Transverse colon (tissue), 4 donors: ENCODE measurements around the gene FKRP. TPM values are rescaled to one million over a fixed set of nuclear protein-coding genes. Genes with fewer than 3 reads are reported as not detected.

ENCODE experiments used
- DNase-seq: peaks from one replicate; pipeline ENCODE4 v3.0.0-alpha.2; 2019
- H3K27ac ChIP-seq, 4 donors: fragments of 200-600 bp; sonication (generic); 2 replicates each; pipeline ENCODE4 v1.5.1; 2016 to 2018; ENCODE audit warnings: inconsistent platforms in 4 of 4
- H3K27me3 ChIP-seq: fragments of 200-600 bp; sonication (generic); 2 replicates; pipeline ENCODE4 v1.5.1; 2017; ENCODE audit warnings: inconsistent platforms
- H3K36me3 ChIP-seq, 4 donors: fragments of 200-600 bp; sonication (generic); 2 replicates each; pipeline ENCODE4 v1.5.1; 2017 to 2019; ENCODE audit warnings: inconsistent platforms in 4 of 4
- H3K4me1 ChIP-seq, 4 donors: fragments of 200-600 bp; sonication (generic); 2 replicates each; pipeline ENCODE4 v1.5.1; 2017 to 2020; ENCODE audit warnings: inconsistent platforms in 4 of 4
- H3K4me3 ChIP-seq, 4 donors: fragments of 200-600 bp; sonication (generic); 1 replicate in 1 of 4; 2 replicates in 3 of 4; pipeline versions ENCODE4 v1.5.1 to v1.6.1; 2017 to 2019; ENCODE audit warnings: inconsistent platforms in 4 of 4
- H3K9me3 ChIP-seq, 2 donors: fragments of 200-600 bp; sonication (generic); 2 replicates each; pipeline ENCODE4 v1.5.1; 2017 to 2019; ENCODE audit warnings: inconsistent platforms in 2 of 2
- CTCF ChIP-seq, 5 experiments: fragments of 200-600 bp in 3 of 5; fragments of 450-650 bp in 2 of 5; sonication (generic) in 3 of 5; IDR thresholded peaks; 1 replicate in 2 of 5; 2 replicates in 3 of 5; pipeline ENCODE4 v1.5.1; 2016 to 2017; ENCODE audit warnings: antibody characterized with exemption in 5 of 5, inconsistent platforms in 3 of 5, mild to moderate bottlenecking in 2 of 5, moderate library complexity in 1 of 5
- EP300 ChIP-seq: sonication (generic); formaldehyde crosslinking; IDR thresholded peaks from one replicate; pipeline ENCODE4 v1.6.1; 2017; ENCODE audit warnings: antibody characterized with exemption, low read depth
- POLR2A ChIP-seq: fragments of 450-650 bp; IDR thresholded peaks from one replicate; pipeline ENCODE4 v1.6.1; 2016; ENCODE audit warnings: antibody characterized with exemption, mild to moderate bottlenecking, moderate library complexity
- POLR2AphosphoS5 ChIP-seq, 3 donors: sonication (generic); formaldehyde crosslinking; IDR thresholded peaks; one replicate each; pipeline ENCODE4 v1.6.1; 2016; ENCODE audit warnings: antibody characterized with exemption in 3 of 3
- WGBS, 2 donors: methylation state at CpG; one replicate each; pipeline ENCODE4 v1.1.5; 2018; ENCODE audit warnings: low coverage in 1 of 2; 5-methylcytosine and 5-hydroxymethylcytosine counted together
- in situ Hi-C, 4 donors: fragments of 200-750 bp; cut with MboI; loops; one replicate each; pipeline versions ENCODE4 v1.15.0 to v1.15.1; 2017; ENCODE audit warnings: low sequenced_read_pairs in 3 of 4, low pct_ligation_motif_present in 1 of 4, low pct_unique_long_range_greater_than_20kb in 1 of 4
- intact Hi-C: fragments of 100-400 bp; cut with DNase I; formaldehyde crosslinking; loops from one replicate; pipeline ENCODE4 v1.15.1; 2023; ENCODE audit warnings: low total_unique reads
- total RNA-seq, 4 donors: library from RNA; depleted of rRNA; stranded (reverse); fragments of >200 nt; gene quantifications; one replicate each; pipeline ENCODE4 v1.1.0, GENCODE V29; 2016

The FKRP gene
- total RNA-seq, 4 donors from 2014 or later = 9.7 to 16.1 (median 11.8) TPM

- WGBS, 2 donors = 26 to 40% methylated on average over 1 to 12 of the region's 17 CpGs
- in situ Hi-C loops = no loop called here
- Histone ChIP-seq H3K27me3 (no peaks in the 10 kb centered on the region), H3K36me3 (peaks cover 0 to 25% (median 7%) of the 10 kb centered on the region in 4 donors), H3K4me1 (peaks cover 2 to 39% (median 30%) of the 10 kb centered on the region in 4 donors), H3K9me3 (no peaks in the 10 kb centered on the region), H3K27ac (peak overlapping the region; percentile 93 to 96 (median 95)), H3K4me3 (peak overlapping the region in 3 of 4 donors; percentile 5 to 87 (median 25))
- peak; percentile 89 for DNase-seq
- intact Hi-C loops = no loop called here
- no peak for TF ChIP-seq EP300
- peak; percentile 26 to 80 (median 37) for TF ChIP-seq POLR2AphosphoS5 (IDR thresholded peaks at IDR 0.05)
- TF ChIP-seq POLR2A = peak; percentile 20
- TF ChIP-seq CTCF (IDR thresholded peaks at IDR 0.05) = peak in 2 of 5 experiments; percentile 5 to 12
Measured at GRCh38 chr19:46784262-46785053, 38.6 kb downstream of the FKRP start.

- H3K4me1 ChIP-seq = peaks cover 2 to 39% (median 30%) of the 10 kb centered on the region in 4 donors
- peaks cover 0 to 22% (median 7%) of the 10 kb centered on the region in 4 donors for H3K36me3 ChIP-seq
- in situ Hi-C loops = no loop called here
- H3K4me3 ChIP-seq = peak overlapping the region in 3 of 4 donors; percentile 74 to 87 (median 85)
- intact Hi-C loops = no loop called here
- DNase-seq = no peak
- TF ChIP-seq POLR2A = no peak
- no peak for TF ChIP-seq EP300
- no peak for TF ChIP-seq POLR2AphosphoS5 (IDR thresholded peaks at IDR 0.05)
- TF ChIP-seq CTCF (IDR thresholded peaks at IDR 0.05) = no peak
- no peaks in the 10 kb centered on the region for H3K9me3 ChIP-seq
- H3K27ac ChIP-seq = peak overlapping the region; percentile 93 to 96 (median 95)
- no peaks in the 10 kb centered on the region for H3K27me3 ChIP-seq
- WGBS, 2 donors = 51 to 62% methylated on average over 9 to 19 of the region's 19 CpGs
Measured at GRCh38 chr19:46785054-46785979, 39.5 kb downstream of the FKRP start.

GRCh38 chr19:46785980-46786235 lies 40.1 kb downstream of the FKRP start:
- Histone ChIP-seq H3K9me3 (no peaks in the 10 kb centered on the region), H3K36me3 (peaks cover 0 to 17% (median 5%) of the 10 kb centered on the region in 4 donors), H3K4me3 (peak overlapping the region; percentile 36 to 87 (median 80)), H3K4me1 (peaks cover 2 to 39% (median 30%) of the 10 kb centered on the region in 4 donors), H3K27me3 (no peaks in the 10 kb centered on the region), H3K27ac (peak overlapping the region; percentile 93 to 96 (median 95))
- no peak for TF ChIP-seq POLR2A
- no peak for TF ChIP-seq EP300
- no peak for TF ChIP-seq CTCF (IDR thresholded peaks at IDR 0.05)
- no peak for TF ChIP-seq POLR2AphosphoS5 (IDR thresholded peaks at IDR 0.05)
- no peak for DNase-seq
- 30% methylated on average over 4 of the region's 4 CpGs; no CpG with 5 or more reads in 1 of the 2 donors for WGBS, 2 donors
- in situ Hi-C loops (no loop called here), intact Hi-C loops (no loop called here)
